GM21381 (cell line): Measurements from ENCODE around the gene ROBO4.

Source experiments
- ATAC-seq: cut with Tn5 transposase; IDR thresholded peaks from one replicate; pipeline ENCODE4 v1.9.1; 2021; ENCODE audit warnings: mild to moderate bottlenecking, moderate library complexity; ENCODE audit not compliant: unreplicated experiment

ROBO4 gene

GRCh38 chr11:124875401-124875800, 22.3 kb downstream of the ROBO4 start:
- ATAC-seq: no peak

GRCh38 chr11:124874571-124875255, 23.0 kb downstream of the ROBO4 start:
- no peak for ATAC-seq

GRCh38 chr11:124873951-124874350, 23.7 kb downstream of the ROBO4 start:
- no peak for ATAC-seq

- ATAC-seq: no peak
Measured at GRCh38 chr11:124872741-124873140, 24.9 kb downstream of the ROBO4 start.

- no peak for ATAC-seq
Measured at GRCh38 chr11:124872280-124872679, 25.4 kb downstream of the ROBO4 start.

GRCh38 chr11:124870430-124870829, 27.2 kb downstream of the ROBO4 start:
- no peak for ATAC-seq

GRCh38 chr11:124869856-124870387, 27.7 kb downstream of the ROBO4 start:
- ATAC-seq: no peak

- ATAC-seq: no peak
Measured at GRCh38 chr11:124869331-124869730, 28.3 kb downstream of the ROBO4 start.

- ATAC-seq: no peak
Measured at GRCh38 chr11:124868331-124869274, 29.1 kb downstream of the ROBO4 start.

- ATAC-seq: no peak
Measured at GRCh38 chr11:124867700-124868099, 30.0 kb downstream of the ROBO4 start.

- no peak for ATAC-seq
Measured at GRCh38 chr11:124865902-124866851, 31.5 kb downstream of the ROBO4 start.

GRCh38 chr11:124865181-124865901, 32.3 kb downstream of the ROBO4 start, which contains the start of gene ROBO3:
Gene ROBO3, plus strand, starts transcription at chr11:124865432. Its CDS starts 146 bp downstream, at chr11:124865578.
- ATAC-seq: no peak

GRCh38 chr11:124864892-124865180, 32.8 kb downstream of the ROBO4 start:
- no peak for ATAC-seq

- no peak for ATAC-seq
Measured at GRCh38 chr11:124864176-124864891, 33.3 kb downstream of the ROBO4 start.

GRCh38 chr11:124863826-124864165, 33.9 kb downstream of the ROBO4 start:
- ATAC-seq: no peak

GRCh38 chr11:124863137-124863825, 34.4 kb downstream of the ROBO4 start:
- no peak for ATAC-seq

- ATAC-seq: no peak
Measured at GRCh38 chr11:124861670-124862069, 36.0 kb downstream of the ROBO4 start.

- no peak for ATAC-seq
Measured at GRCh38 chr11:124859171-124859570, 38.5 kb downstream of the ROBO4 start.

- ATAC-seq: no peak
Measured at GRCh38 chr11:124846070-124846673, 51.5 kb downstream of the ROBO4 start.
